CD8-positive, alpha-beta memory T cell (primary cell): Measurements from ENCODE around the gene ALDH1A2. TPM values are rescaled to one million over a fixed set of nuclear protein-coding genes. Genes with fewer than 3 reads are reported as not detected.

Experiments
- CTCF ChIA-PET: fragments of 350-600 bp; sonication (Branson Sonifier 250); formaldehyde crosslinking; loops from one replicate; lab custom pipeline; 2021; ENCODE audit warnings: antibody characterized with exemption; lab: Charles Lee
- POLR2A ChIA-PET: fragments of 350-600 bp; sonication (Branson Sonifier 250); formaldehyde crosslinking; loops from one replicate; lab custom pipeline; 2021; ENCODE audit warnings: antibody characterized with exemption; lab: Charles Lee
- DNase-seq, 5 donors: peaks; one replicate each; pipeline versions ENCODE4 v3.0.0 to v3.0.0-alpha.2; 2020 to 2022; ENCODE audit warnings: mixed read lengths in 1 of 5
- H3K27ac ChIP-seq: one replicate; pipeline ENCODE4 v1.7.0; 2013; ENCODE audit warnings: low read depth, mild to moderate bottlenecking, low read length, moderate library complexity
- H3K27me3 ChIP-seq: 2 replicates; pipeline ENCODE4 v1.7.0; 2013; ENCODE audit warnings: low read length, mild to moderate bottlenecking; ENCODE audit not compliant: insufficient read depth, poor library complexity, severe bottlenecking
- H3K36me3 ChIP-seq: 2 replicates; pipeline ENCODE4 v1.7.0; 2013; ENCODE audit warnings: mild to moderate bottlenecking, low read length, moderate library complexity; ENCODE audit not compliant: insufficient read depth
- H3K4me1 ChIP-seq: 2 replicates; pipeline ENCODE4 v1.7.0; 2013; ENCODE audit warnings: mild to moderate bottlenecking, low read length, moderate library complexity; ENCODE audit not compliant: insufficient read depth
- H3K4me3 ChIP-seq: 2 replicates; pipeline ENCODE4 v1.7.0; 2013; ENCODE audit warnings: mild to moderate bottlenecking, low read length
- H3K9me3 ChIP-seq: 2 replicates; pipeline ENCODE4 v1.7.0; 2013; ENCODE audit warnings: mild to moderate bottlenecking, low read length
- H3K27ac Mint-ChIP-seq, 8 donors: one replicate each; pipeline ENCODE4 v1.8.0; 2020 to 2021; ENCODE audit warnings: mixed read lengths in 8 of 8, mild to moderate bottlenecking in 6 of 8, inconsistent platforms in 3 of 8, moderate library complexity in 3 of 8
- H3K27me3 Mint-ChIP-seq, 2 donors: one replicate each; pipeline ENCODE4 v1.8.0; 2020 to 2021; ENCODE audit warnings: mixed read lengths in 2 of 2, mild to moderate bottlenecking in 1 of 2, moderate library complexity in 1 of 2
- H3K36me3 Mint-ChIP-seq, 3 donors: one replicate each; pipeline ENCODE4 v1.8.0; 2020 to 2021; ENCODE audit warnings: mixed read lengths in 3 of 3, inconsistent platforms in 1 of 3, mild to moderate bottlenecking in 1 of 3
- H3K4me1 Mint-ChIP-seq, 3 donors: one replicate each; pipeline ENCODE4 v1.8.0; 2020 to 2021; ENCODE audit warnings: mixed read lengths in 3 of 3, inconsistent platforms in 1 of 3, mild to moderate bottlenecking in 1 of 3
- H3K4me3 Mint-ChIP-seq, 7 donors: one replicate each; pipeline ENCODE4 v1.8.0; 2020 to 2021; ENCODE audit warnings: mixed read lengths in 7 of 7, mild to moderate bottlenecking in 6 of 7, moderate library complexity in 4 of 7, inconsistent platforms in 2 of 7
- H3K9me3 Mint-ChIP-seq, 5 donors: one replicate each; pipeline ENCODE4 v1.8.0; 2020 to 2022; ENCODE audit warnings: mixed read lengths in 5 of 5, mild to moderate bottlenecking in 3 of 5, moderate library complexity in 2 of 5, inconsistent platforms in 1 of 5
- polyA plus RNA-seq: library from polyadenylated mRNA; unstranded; fragments of 300-500 nt; fragmentation: Illumina TruSeq; gene quantifications from one replicate; pipeline ENCODE4 v1.2.3, GENCODE V29; 2021
- total RNA-seq, 2 experiments: library from RNA; stranded (reverse); gene quantifications; one replicate each; pipeline ENCODE4 v1.2.3, GENCODE V29; 2021

The ALDH1A2 gene
- total and polyA plus RNA-seq, 3 experiments from 2014 or later: 0.33 TPM; not detected in 2

DNA sequence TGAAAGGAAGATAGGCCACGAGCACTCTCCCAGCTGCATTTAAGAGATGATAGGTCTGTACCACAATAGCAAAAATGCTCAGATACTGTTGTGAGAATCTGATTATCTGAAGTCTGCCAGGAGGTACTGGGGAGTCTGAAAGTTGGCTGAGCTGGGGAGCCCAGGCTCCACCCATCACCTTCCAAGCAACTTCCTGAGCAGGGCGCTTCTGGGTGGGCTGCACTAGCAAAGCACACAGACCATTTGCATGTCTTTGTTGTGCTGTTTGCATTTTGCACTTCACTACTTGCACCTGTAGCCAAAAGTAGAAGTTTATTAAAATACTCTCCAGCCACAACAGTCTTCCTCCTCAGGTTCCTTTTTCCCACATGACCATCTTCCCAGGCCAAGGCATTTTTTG lies 133.2 kb downstream of the ALDH1A2 start:
- H3K9me3 ChIP-seq: no peaks in the 10 kb centered on the region
- ChIA-PET CTCF (no interaction called here), POLR2A (no interaction called here)
- no peaks in the 10 kb centered on the region for H3K36me3 Mint-ChIP-seq
- no peaks in the 10 kb centered on the region for H3K4me1 ChIP-seq
- H3K4me3 ChIP-seq: no peak overlapping the region
- H3K36me3 ChIP-seq: no peaks in the 10 kb centered on the region
- no peak for DNase-seq
- peaks cover 20 to 38% of the 10 kb centered on the region in 2 donors for H3K27me3 Mint-ChIP-seq
- H3K27ac Mint-ChIP-seq: no peak overlapping the region
- H3K4me3 Mint-ChIP-seq: no peak overlapping the region
- peaks cover 0 to 6% (median 0%) of the 10 kb centered on the region in 5 donors for H3K9me3 Mint-ChIP-seq
- H3K4me1 Mint-ChIP-seq: no peaks in the 10 kb centered on the region
- H3K27me3 ChIP-seq: no peaks in the 10 kb centered on the region
- H3K27ac ChIP-seq: no peak overlapping the region

DNA sequence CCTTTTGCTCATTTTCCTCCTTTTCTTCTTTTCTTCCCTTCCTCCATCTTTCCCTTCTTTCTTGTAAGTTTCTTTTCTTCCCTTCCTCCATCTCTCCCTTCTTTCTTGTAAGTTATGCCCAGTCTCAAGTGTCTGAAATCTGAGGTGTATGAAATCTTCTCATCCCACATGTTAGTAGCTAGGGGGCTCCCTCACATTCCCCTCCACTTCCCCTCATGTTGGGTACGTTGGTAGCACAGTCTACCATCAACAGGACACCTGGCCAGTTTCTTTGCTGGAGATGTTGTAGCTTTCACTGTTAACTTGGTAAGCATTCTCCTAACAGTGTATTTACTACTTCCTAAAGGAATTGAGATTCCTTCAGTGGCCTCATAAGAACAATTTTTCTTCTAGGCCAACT lies 133.9 kb downstream of the ALDH1A2 start:
- H3K4me1 ChIP-seq: no peaks in the 10 kb centered on the region
- Mint-ChIP-seq H3K36me3 (no peaks in the 10 kb centered on the region), H3K27me3 (peaks cover 20 to 34% of the 10 kb centered on the region in 2 donors), H3K4me1 (no peaks in the 10 kb centered on the region), H3K9me3 (peaks cover 0 to 6% (median 0%) of the 10 kb centered on the region in 5 donors), H3K4me3 (no peak overlapping the region), H3K27ac (no peak overlapping the region)
- ChIA-PET CTCF (no interaction called here), POLR2A (no interaction called here)
- no peaks in the 10 kb centered on the region for H3K36me3 ChIP-seq
- no peak overlapping the region for H3K27ac ChIP-seq
- no peaks in the 10 kb centered on the region for H3K9me3 ChIP-seq
- no peak overlapping the region for H3K4me3 ChIP-seq
- DNase-seq: no peak
- no peaks in the 10 kb centered on the region for H3K27me3 ChIP-seq

DNA sequence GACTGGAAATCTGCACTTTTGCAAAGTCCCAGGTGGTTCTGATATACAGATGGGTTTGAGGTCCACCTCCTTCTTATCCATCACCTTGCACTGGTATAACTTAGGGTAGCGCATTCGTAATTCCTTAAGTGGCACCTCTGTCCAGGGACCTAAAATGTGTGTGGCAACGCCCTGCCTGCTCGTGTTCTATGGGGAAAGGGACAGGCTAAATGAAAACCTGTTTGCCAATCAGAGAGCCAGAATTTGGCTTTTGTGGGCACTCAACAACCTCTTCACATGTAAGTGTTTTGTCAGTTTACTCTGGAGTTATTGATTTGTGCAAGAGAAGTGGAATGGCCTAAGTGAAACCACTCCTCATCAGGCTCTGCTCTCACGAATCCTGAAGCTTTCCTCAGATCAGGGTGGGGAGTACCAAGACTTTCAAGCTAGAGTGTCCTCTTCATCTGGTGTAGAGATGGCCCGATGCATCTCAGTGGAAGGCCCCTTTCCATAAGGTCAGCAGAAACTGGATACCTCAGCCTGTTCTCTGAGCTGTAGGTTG lies 138.3 kb downstream of the ALDH1A2 start:
- Mint-ChIP-seq H3K36me3 (no peaks in the 10 kb centered on the region), H3K27me3 (peaks cover 16 to 18% of the 10 kb centered on the region in 2 donors), H3K4me3 (no peak overlapping the region), H3K4me1 (no peaks in the 10 kb centered on the region), H3K9me3 (peaks cover 0 to 6% (median 0%) of the 10 kb centered on the region in 5 donors), H3K27ac (no peak overlapping the region)
- no peak for DNase-seq
- no peaks in the 10 kb centered on the region for H3K4me1 ChIP-seq
- H3K4me3 ChIP-seq: no peak overlapping the region
- H3K36me3 ChIP-seq: no peaks in the 10 kb centered on the region
- H3K9me3 ChIP-seq: no peaks in the 10 kb centered on the region
- ChIA-PET POLR2A (no interaction called here), CTCF (no interaction called here)
- H3K27ac ChIP-seq: no peak overlapping the region
- no peaks in the 10 kb centered on the region for H3K27me3 ChIP-seq

DNA sequence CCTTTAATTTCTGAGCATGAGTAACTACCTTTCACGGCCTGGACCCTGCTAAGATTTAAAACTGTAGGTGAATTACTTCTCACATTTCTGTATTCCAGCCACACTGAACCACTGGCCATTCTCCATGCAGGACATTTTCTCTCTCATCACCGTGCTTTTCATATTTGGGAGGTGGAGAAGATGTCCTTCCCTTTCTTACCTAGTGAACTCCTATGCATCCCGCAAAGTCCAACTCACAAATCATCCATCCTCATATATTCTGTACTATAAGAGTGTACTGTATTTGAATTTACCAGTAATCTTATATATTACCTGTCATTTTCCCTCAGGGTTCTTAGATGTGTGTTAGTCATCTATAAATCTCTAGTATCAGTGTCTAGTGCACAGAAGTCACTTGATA lies 139.9 kb downstream of the ALDH1A2 start:
- CTCF ChIA-PET: no interaction called here
- no peak overlapping the region for H3K4me3 ChIP-seq
- no peak overlapping the region for H3K27ac ChIP-seq
- no peaks in the 10 kb centered on the region for H3K4me1 ChIP-seq
- POLR2A ChIA-PET: no interaction called here
- no peaks in the 10 kb centered on the region for H3K36me3 ChIP-seq
- no peaks in the 10 kb centered on the region for H3K4me1 Mint-ChIP-seq
- H3K27ac Mint-ChIP-seq: no peak overlapping the region
- peaks cover 0 to 6% (median 0%) of the 10 kb centered on the region in 5 donors for H3K9me3 Mint-ChIP-seq
- H3K27me3 Mint-ChIP-seq: peaks cover 4 to 13% of the 10 kb centered on the region in 2 donors
- H3K4me3 Mint-ChIP-seq: no peak overlapping the region
- H3K36me3 Mint-ChIP-seq: no peaks in the 10 kb centered on the region
- DNase-seq: no peak
- H3K9me3 ChIP-seq: no peaks in the 10 kb centered on the region
- H3K27me3 ChIP-seq: no peaks in the 10 kb centered on the region

DNA sequence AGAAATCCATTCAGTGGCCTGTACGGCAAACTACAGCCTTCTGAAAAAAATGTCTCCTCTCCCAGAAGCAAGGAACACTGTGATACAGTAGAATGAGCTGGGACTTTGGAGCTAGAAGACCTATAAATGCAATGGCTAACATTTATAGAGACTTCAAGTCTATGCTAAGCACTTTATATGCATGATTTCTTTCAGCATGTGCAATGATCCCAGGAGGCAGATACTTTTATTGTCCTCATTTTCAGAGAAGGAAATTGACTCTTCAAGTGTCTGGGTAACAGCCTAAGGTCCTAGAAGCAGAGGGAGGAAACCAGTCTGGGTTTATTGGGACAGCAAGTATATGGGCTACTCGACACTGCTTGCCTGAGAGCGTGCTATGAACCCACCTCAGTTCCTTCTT lies 140.9 kb downstream of the ALDH1A2 start:
- Mint-ChIP-seq H3K4me3 (no peak overlapping the region), H3K27me3 (peaks cover 0 to 9% of the 10 kb centered on the region in 2 donors), H3K4me1 (no peaks in the 10 kb centered on the region), H3K9me3 (peaks cover 0 to 6% (median 0%) of the 10 kb centered on the region in 5 donors), H3K27ac (no peak overlapping the region), H3K36me3 (no peaks in the 10 kb centered on the region)
- Histone ChIP-seq H3K4me1 (no peaks in the 10 kb centered on the region), H3K4me3 (no peak overlapping the region), H3K27me3 (no peaks in the 10 kb centered on the region), H3K9me3 (no peaks in the 10 kb centered on the region), H3K27ac (no peak overlapping the region), H3K36me3 (no peaks in the 10 kb centered on the region)
- POLR2A ChIA-PET: no interaction called here
- CTCF ChIA-PET: no interaction called here
- DNase-seq: no peak

DNA sequence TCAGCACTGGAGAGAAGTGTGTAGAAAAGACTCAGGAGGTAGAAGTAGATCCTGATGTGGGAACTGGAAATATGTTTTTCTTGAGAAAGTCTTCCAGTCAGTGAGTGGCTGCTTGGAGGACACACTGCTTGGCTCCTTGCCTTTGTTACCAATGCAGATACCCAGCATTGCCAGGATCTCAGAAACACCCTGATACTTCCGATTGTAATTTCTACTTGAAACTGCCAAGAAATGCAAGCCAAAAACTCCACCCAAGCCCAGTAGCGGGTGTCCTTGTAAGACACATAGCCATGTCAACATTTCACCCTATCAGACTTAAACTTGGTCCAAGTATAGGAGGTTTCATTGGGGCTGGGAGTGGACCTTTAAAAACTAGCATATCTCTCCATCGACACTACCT lies 141.8 kb downstream of the ALDH1A2 start:
- H3K4me3 Mint-ChIP-seq: no peak overlapping the region
- no peaks in the 10 kb centered on the region for H3K4me1 ChIP-seq
- no peak overlapping the region for H3K27ac ChIP-seq
- POLR2A ChIA-PET: no interaction called here
- peaks cover 0 to 3% (median 0%) of the 10 kb centered on the region in 5 donors for H3K9me3 Mint-ChIP-seq
- DNase-seq: no peak
- CTCF ChIA-PET: no interaction called here
- no peaks in the 10 kb centered on the region for H3K4me1 Mint-ChIP-seq
- H3K27me3 ChIP-seq: no peaks in the 10 kb centered on the region
- peaks cover 0 to 3% of the 10 kb centered on the region in 2 donors for H3K27me3 Mint-ChIP-seq
- H3K36me3 ChIP-seq: no peaks in the 10 kb centered on the region
- H3K36me3 Mint-ChIP-seq: no peaks in the 10 kb centered on the region
- no peaks in the 10 kb centered on the region for H3K9me3 ChIP-seq
- no peak overlapping the region for H3K4me3 ChIP-seq
- H3K27ac Mint-ChIP-seq: no peak overlapping the region

DNA sequence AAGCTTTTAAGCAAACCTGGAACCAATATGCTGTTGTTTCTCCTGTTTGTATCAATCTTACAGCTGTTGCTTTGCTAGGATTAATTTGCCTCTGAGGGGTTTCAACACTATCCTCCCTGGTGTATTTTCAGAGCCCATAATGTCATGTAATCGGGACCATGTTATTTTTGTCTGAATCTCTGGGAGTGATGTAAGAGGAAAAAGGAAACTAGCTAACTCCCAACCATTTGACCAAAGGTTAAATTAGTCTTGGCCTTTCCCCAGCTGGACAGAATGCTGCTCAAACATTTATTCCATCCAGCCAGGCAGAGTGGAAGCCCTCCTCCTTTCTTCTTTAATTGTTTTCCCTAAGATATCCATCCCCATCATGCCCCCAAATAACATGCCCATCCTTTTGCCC lies 142.2 kb downstream of the ALDH1A2 start:
- POLR2A ChIA-PET: no interaction called here
- no peak overlapping the region for H3K4me3 Mint-ChIP-seq
- H3K4me1 Mint-ChIP-seq: no peaks in the 10 kb centered on the region
- peaks cover 2 to 3% of the 10 kb centered on the region in 2 donors for H3K27me3 Mint-ChIP-seq
- no peaks in the 10 kb centered on the region for H3K9me3 ChIP-seq
- no peak overlapping the region for H3K4me3 ChIP-seq
- CTCF ChIA-PET: no interaction called here
- no peak overlapping the region for H3K27ac Mint-ChIP-seq
- H3K27me3 ChIP-seq: no peaks in the 10 kb centered on the region
- peaks cover 0 to 1% (median 0%) of the 10 kb centered on the region in 5 donors for H3K9me3 Mint-ChIP-seq
- H3K27ac ChIP-seq: no peak overlapping the region
- no peaks in the 10 kb centered on the region for H3K36me3 Mint-ChIP-seq
- H3K4me1 ChIP-seq: no peaks in the 10 kb centered on the region
- H3K36me3 ChIP-seq: no peaks in the 10 kb centered on the region
- no peak for DNase-seq

DNA sequence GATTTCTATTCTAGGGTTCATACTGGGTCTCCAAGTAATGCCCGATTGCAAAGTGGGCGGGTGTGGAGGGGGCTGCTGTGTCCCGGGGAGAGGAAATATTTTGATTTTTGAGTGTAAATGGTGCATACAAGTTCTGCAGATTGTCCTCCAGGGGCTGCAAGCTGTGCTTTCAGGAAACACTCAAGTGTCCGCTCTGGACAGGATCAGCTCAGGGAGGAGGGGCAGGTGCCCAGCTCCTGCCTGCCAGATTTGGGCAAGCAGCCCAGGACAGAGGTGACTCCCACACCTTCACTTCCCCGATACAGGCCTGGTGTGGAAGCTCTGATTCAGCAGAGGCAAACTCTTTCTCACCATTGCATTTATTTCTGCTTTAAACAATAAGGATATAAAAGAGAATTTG lies 142.7 kb downstream of the ALDH1A2 start:
- no peaks in the 10 kb centered on the region for H3K9me3 Mint-ChIP-seq
- CTCF ChIA-PET: no interaction called here
- no peak overlapping the region for H3K27ac Mint-ChIP-seq
- Histone ChIP-seq H3K36me3 (no peaks in the 10 kb centered on the region), H3K4me3 (no peak overlapping the region), H3K9me3 (no peaks in the 10 kb centered on the region), H3K27me3 (no peaks in the 10 kb centered on the region), H3K4me1 (no peaks in the 10 kb centered on the region), H3K27ac (no peak overlapping the region)
- peaks cover 3 to 5% of the 10 kb centered on the region in 2 donors for H3K27me3 Mint-ChIP-seq
- no peaks in the 10 kb centered on the region for H3K36me3 Mint-ChIP-seq
- no peak for DNase-seq
- no peak overlapping the region for H3K4me3 Mint-ChIP-seq
- H3K4me1 Mint-ChIP-seq: no peaks in the 10 kb centered on the region
- POLR2A ChIA-PET: no interaction called here
